Epithelial cell of proximal tubule (primary cell): ENCODE measurements around the gene SLC12A7. TPM values are rescaled to one million over a fixed set of nuclear protein-coding genes. Genes with fewer than 3 reads are reported as not detected.
"Not testable (repeated sequence)": the region's sequence is repeated elsewhere in the genome, so short reads cannot be mapped to it uniquely, and the experiment has no call there.

Source experiments
- DNase-seq: peaks from one replicate; pipeline ENCODE4 v3.0.0-alpha.2; 2011; ENCODE audit warnings: low read depth
- H3K4me3 ChIP-seq: 2 replicates; pipeline ENCODE4 v1.5.1; 2011; ENCODE audit warnings: low read depth, mild to moderate bottlenecking, low read length
- total RNA-seq: library from RNA; depleted of rRNA; stranded (reverse); fragments of >200 nt; gene quantifications from 2 replicates; pipeline ENCODE4 v1.2.3, GENCODE V29; 2015
- TF ChIP-seq, protein P1 (sequence below): conservative IDR thresholded peaks from 2 replicates; pipeline ENCODE4 v1.5.1; 2012; ENCODE audit warnings: low read depth, mild to moderate bottlenecking, low read length

SLC12A7 gene
- total RNA-seq, 1 donor from 2014 or later = 32.8 TPM

DNA sequence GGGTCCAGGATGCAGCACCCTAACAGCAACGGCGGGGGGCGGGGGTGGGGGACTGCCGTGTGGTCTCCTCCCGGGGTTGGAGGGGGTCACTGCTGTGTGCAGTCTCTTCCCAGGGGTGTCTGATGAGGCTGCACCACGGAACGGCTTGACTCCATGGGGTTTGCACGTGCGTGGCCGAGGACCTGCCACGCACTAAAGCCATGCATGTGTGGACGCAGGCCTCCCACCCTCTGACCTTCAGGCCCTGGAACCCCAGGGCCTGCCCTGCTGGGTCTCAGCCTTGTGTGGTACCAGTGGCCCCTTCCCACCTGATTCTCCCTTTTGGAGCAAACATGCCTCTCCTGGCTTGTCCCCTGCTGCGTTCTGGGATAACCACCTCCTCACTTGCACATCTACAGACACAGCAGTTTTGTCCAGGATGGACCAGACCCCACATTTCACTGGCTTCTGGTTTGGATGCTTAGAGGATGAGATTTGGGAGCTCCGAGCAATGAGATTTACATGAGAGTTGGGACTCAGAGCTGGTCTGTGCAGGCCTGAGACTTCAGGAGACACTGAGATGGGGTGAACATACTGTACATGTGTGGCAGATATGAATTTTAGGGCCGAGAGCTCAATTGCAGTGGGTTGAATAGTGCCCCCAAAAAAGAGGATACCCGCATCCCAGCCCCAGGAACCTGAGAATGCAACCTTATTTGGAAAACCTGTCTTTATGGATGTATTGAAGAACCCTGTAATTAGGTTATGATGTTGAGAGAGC lies 45.8 kb downstream of the SLC12A7 start:
- TF ChIP-seq, protein P1, sequence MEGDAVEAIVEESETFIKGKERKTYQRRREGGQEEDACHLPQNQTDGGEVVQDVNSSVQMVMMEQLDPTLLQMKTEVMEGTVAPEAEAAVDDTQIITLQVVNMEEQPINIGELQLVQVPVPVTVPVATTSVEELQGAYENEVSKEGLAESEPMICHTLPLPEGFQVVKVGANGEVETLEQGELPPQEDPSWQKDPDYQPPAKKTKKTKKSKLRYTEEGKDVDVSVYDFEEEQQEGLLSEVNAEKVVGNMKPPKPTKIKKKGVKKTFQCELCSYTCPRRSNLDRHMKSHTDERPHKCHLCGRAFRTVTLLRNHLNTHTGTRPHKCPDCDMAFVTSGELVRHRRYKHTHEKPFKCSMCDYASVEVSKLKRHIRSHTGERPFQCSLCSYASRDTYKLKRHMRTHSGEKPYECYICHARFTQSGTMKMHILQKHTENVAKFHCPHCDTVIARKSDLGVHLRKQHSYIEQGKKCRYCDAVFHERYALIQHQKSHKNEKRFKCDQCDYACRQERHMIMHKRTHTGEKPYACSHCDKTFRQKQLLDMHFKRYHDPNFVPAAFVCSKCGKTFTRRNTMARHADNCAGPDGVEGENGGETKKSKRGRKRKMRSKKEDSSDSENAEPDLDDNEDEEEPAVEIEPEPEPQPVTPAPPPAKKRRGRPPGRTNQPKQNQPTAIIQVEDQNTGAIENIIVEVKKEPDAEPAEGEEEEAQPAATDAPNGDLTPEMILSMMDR = no peak
- DNase-seq = no peak
- no peak overlapping the region for H3K4me3 ChIP-seq

GRCh38 chr5:1065143-1065750 lies 46.6 kb downstream of the SLC12A7 start:
- TF ChIP-seq, protein P1 = no peak
- no peak for DNase-seq
- H3K4me3 ChIP-seq = no peak overlapping the region

DNA sequence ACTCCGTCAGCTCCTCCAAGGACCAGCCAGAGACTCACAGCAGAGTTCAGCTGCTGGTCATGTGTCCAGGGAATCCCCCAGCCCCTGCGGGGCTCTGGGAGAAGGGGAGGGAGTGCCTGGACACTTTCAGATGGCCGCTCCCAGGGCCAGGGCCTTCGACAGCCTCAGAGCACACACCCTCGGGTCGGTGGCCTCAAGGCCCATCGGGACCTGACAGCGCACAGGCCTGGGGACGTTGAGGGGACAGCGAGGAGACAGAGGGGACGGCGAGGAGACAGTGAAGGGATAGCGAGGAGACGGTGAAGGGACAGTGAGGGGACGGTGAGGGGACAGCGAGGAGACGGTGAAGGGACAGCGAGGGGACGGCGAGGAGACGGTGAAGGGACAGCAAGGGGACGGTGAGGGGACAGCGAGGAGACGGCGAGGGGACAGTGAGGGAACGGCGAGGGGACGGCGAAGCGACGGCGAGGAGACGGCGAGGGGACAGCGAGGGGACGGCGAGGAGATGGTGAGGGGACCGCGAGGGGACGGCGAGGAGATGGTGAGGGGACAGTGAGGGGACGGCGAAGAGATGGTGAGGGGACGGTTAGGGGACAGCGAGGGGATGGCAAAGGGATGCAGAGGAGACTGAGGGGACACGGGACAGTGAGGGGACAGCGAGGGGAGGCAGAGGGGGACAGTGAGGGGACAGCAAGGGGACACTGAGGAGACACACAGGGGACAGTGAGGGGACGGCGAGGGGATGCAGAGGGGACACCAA lies 47.3 kb downstream of the SLC12A7 start:
- no peak for DNase-seq
- H3K4me3 ChIP-seq = no peak overlapping the region
- TF ChIP-seq, protein P1 = no peak

- TF ChIP-seq, protein P1 = no peak
- DNase-seq = no peak
- H3K4me3 ChIP-seq = no peak overlapping the region
Observed at GRCh38 chr5:1063661-1064382, 48.0 kb downstream of the SLC12A7 start.

- DNase-seq = no peak
- TF ChIP-seq, protein P1 = no peak
- H3K4me3 ChIP-seq = no peak overlapping the region
Observed at GRCh38 chr5:1062761-1063568, 48.9 kb downstream of the SLC12A7 start.

DNA sequence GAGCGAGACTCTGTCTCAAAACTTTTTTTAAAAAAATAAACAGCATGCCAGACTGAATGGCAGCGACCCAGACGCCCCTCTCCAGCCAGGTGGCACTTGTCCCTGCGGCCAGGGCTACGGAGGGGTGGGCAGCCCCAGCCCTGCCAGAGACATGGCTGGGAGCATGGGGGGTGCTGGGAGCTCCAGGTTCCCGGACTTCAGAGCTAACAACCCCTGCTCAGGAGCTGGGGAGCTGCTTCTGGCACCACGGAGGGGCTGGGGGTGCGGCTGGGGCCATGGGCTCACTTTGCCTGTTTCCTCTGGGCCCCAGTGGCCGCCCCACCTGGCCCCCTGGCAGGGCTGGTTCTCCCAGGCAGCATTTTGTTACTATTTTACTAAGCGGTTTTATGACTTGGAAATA lies 49.9 kb downstream of the SLC12A7 start:
- TF ChIP-seq, protein P1 = no peak
- no peak for DNase-seq
- no peak overlapping the region for H3K4me3 ChIP-seq

DNA sequence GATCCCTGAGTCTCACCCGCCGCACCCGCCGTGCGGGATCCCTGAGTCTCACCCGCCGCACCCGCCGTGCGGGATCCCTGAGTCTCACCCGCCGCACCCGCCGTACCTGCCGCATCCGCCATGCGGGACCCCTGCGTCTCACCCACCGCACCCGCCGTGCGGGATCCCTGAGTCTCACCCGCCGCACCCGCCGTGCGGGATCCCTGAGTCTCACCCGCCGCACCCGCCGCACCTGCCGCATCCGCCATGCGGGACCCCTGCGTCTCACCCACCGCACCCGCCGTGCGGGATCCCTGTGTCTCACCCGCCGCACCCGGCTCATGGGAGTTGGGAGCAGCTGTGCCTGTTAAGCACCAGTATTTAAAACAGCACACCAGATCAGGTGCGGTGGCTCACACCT lies 50.6 kb downstream of the SLC12A7 start:
- H3K4me3 ChIP-seq, DNase-seq: not testable (repeated sequence)
